ENCODE measurements around the gene NGF. TPM values are rescaled to one million over a fixed set of nuclear protein-coding genes. Genes with fewer than 3 reads are reported as not detected.

The NGF gene
- total RNA-seq, 1 donor from 2014 or later, result not detected

- Mint-ChIP-seq H3K4me3 (no peak overlapping the region), H3K36me3 (ENCODE audit: low read depth) (no peaks in the 10 kb centered on the region), H3K9me3 (no peaks in the 10 kb centered on the region), H3K4me1 (no peaks in the 10 kb centered on the region), H3K27ac (no peak overlapping the region), H3K27me3 (peaks cover 2% of the 10 kb centered on the region)
- DNase-seq, result no peak
- intact Hi-C loops (cut with micrococcal nuclease), result no loop called here
- no peak for ATAC-seq (ENCODE audit: low read depth)
- ChIA-PET POLR2A (no interaction called here), CTCF (no interaction called here)
- no peak for TF ChIP-seq CTCF (IDR thresholded peaks at IDR 0.05)
These were observed 34.7 kb downstream of the NGF start for GRCh38 chr1:115303364-115303763.

GRCh38 chr1:115302390-115302961 is 35.6 kb downstream of the NGF start:
- POLR2A ChIA-PET, result no interaction called here
- DNase-seq (no peak), ATAC-seq (ENCODE audit: low read depth) (no peak)
- no peak for TF ChIP-seq CTCF (IDR thresholded peaks at IDR 0.05)
- no peaks in the 10 kb centered on the region for H3K36me3 Mint-ChIP-seq (ENCODE audit: low read depth)
- no peaks in the 10 kb centered on the region for H3K9me3 Mint-ChIP-seq
- CTCF ChIA-PET, result no interaction called here
- intact Hi-C loops (cut with micrococcal nuclease), result no loop called here
- peaks cover 2% of the 10 kb centered on the region for H3K27me3 Mint-ChIP-seq
- H3K4me1 Mint-ChIP-seq, result no peaks in the 10 kb centered on the region
- no peak overlapping the region for H3K4me3 Mint-ChIP-seq
- no peak overlapping the region for H3K27ac Mint-ChIP-seq

GRCh38 chr1:115301438-115302020 is 36.5 kb downstream of the NGF start:
- ChIA-PET POLR2A (no interaction called here), CTCF (no interaction called here)
- intact Hi-C loops (cut with micrococcal nuclease), result no loop called here
- DNase-seq (no peak), ATAC-seq (ENCODE audit: low read depth) (no peak)
- no peak for TF ChIP-seq CTCF (IDR thresholded peaks at IDR 0.05)
- Mint-ChIP-seq H3K36me3 (ENCODE audit: low read depth) (no peaks in the 10 kb centered on the region), H3K9me3 (no peaks in the 10 kb centered on the region), H3K4me1 (no peaks in the 10 kb centered on the region), H3K4me3 (no peak overlapping the region), H3K27ac (no peak overlapping the region), H3K27me3 (peaks cover 2% of the 10 kb centered on the region)

- Mint-ChIP-seq H3K4me1 (no peaks in the 10 kb centered on the region), H3K27ac (no peak overlapping the region), H3K27me3 (peaks cover 2% of the 10 kb centered on the region), H3K9me3 (no peaks in the 10 kb centered on the region), H3K4me3 (no peak overlapping the region), H3K36me3 (ENCODE audit: low read depth) (no peaks in the 10 kb centered on the region)
- no peak for TF ChIP-seq CTCF (IDR thresholded peaks at IDR 0.05)
- DNase-seq (no peak), ATAC-seq (ENCODE audit: low read depth) (no peak)
- intact Hi-C loops (cut with micrococcal nuclease), result no loop called here
- ChIA-PET POLR2A (no interaction called here), CTCF (no interaction called here)
These were observed 37.8 kb downstream of the NGF start for GRCh38 chr1:115300087-115300876.

- H3K36me3 Mint-ChIP-seq (ENCODE audit: low read depth), result no peaks in the 10 kb centered on the region
These were observed 38.8 kb downstream of the NGF start for GRCh38 chr1:115299266-115299665.

More at GRCh38 chr1:115299266-115299665, 38.8 kb downstream of the NGF start:
- H3K4me3 Mint-ChIP-seq, result no peak overlapping the region
- CTCF ChIA-PET, result no interaction called here
- ATAC-seq (ENCODE audit: low read depth), result no peak
- no peaks in the 10 kb centered on the region for H3K4me1 Mint-ChIP-seq
- H3K9me3 Mint-ChIP-seq, result no peaks in the 10 kb centered on the region
- no peak overlapping the region for H3K27ac Mint-ChIP-seq
- no peak for TF ChIP-seq CTCF (IDR thresholded peaks at IDR 0.05)
- intact Hi-C loops (cut with micrococcal nuclease), result no loop called here
- peaks cover 2% of the 10 kb centered on the region for H3K27me3 Mint-ChIP-seq
- POLR2A ChIA-PET, result no interaction called here
- DNase-seq, result no peak

All from activated B cell treated with CpG ODN at 0.5 μM for 24 hours (primary cell).